Measurements from ENCODE around the gene TENM4.

The TENM4 gene

DNA sequence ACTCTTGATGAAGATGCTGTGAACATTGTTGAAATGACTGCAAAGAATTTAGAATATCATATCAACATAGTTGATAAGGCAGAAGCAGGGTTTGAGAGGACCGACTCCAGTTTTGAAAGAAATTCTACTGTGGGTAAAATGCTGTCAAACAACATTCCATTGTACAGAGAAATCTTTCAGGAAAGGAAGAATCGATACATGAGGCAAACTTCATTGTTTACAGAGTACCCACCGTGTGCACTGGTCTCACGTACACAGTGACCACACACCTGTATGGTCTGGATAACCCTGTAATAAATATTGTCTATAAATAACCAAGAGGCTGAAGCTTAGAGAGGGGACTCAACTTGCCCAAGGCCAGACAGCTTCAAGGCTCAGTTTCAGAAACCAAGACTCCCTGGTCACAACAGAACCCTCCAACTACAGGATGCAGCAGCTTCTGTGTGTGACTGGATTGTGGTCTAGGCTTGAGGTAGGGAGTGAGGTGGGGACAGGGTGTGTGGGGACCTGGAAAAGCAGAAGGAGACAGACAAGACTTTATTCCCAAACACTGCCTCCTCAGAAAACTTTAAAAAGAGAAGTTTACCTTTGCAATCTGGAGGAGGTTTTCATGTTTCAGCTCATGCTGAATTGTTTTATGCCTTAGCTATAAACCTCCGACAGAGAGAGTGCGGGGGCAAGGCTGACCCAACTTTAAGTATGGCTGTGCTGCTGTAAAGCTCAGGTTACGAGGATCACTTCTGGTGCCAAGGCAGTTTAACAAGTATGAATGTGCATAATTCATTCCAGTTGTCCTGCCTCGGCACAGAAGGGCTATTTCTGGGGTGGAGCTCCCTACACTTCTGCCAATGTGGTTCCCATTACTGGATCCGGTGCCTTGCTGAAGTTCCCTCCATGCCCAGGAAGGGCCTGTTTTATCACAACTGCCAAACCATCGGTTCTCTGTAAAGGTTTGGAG, 493.6 kb downstream of the TENM4 start:
- DNase-seq: no peak

DNA sequence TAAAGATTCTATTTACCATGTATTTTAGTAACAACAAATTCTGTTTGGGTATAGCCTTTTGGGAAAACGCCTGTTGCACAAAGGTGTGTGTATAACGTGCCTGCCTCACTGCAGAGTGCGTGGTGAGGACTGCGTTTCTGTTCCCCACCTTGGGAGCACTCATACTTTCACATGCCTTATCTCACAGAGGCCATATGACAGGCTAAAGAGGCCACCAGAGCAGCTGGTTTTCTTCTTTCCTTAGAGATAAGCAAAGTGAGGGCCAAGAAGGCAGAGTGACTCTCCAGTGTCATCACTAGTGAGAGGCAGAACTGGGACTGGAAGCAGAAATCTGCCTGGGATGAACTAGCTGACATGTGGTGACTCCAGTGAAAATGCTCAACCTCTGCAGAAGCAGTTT, 497.0 kb downstream of the TENM4 start:
- DNase-seq: no peak

DNA sequence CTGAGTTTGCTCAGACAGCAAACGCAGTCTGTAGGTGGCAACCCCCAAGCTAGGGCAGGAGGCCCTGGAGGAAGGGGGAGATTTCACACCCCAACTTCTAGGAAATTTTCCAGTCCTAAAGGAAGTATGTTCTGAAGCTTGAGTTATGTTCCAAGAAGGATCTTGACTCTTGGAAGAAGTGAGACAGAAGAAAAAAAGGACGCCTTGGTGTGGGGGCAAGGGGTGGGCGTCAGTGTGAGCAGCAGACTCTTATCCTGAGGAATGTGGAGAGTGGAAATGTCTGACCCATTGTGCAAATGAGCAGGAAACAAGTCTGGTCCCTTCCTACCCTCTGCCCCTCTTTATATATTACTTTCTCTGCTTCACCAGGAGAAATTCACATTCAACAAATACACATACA, 497.7 kb downstream of the TENM4 start:
- no peak for DNase-seq

DNA sequence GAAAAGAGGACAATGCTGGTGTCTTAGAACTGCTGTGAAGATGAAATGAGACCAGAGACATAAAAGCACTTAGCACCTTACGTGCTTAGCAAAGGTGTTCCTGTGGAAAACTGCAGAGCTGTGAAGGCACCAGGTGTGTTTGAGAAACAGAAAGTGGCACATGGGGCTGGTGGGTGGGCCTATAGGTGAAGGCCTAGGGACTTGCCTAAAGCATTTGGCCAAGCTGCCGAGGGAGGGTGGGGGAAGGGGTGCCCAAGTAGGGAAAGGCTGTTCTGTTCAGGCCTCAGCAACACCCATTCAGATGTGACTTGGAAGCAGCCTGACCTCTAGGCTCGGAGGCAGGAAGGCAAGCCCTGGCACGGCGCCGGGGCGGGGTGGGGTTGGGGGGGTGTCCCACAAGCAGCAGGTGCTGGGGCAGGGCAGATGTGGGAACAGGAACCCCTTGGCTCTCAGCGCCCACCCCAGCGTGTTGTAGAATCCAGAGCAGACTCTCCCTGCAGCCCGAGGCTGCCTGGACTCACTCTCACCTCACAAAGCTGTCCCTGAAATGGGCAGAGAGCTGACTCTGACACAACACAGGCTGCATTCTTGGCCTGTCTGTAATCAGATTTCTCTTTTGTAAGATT, 499.5 kb downstream of the TENM4 start:
- no peak for DNase-seq

DNA sequence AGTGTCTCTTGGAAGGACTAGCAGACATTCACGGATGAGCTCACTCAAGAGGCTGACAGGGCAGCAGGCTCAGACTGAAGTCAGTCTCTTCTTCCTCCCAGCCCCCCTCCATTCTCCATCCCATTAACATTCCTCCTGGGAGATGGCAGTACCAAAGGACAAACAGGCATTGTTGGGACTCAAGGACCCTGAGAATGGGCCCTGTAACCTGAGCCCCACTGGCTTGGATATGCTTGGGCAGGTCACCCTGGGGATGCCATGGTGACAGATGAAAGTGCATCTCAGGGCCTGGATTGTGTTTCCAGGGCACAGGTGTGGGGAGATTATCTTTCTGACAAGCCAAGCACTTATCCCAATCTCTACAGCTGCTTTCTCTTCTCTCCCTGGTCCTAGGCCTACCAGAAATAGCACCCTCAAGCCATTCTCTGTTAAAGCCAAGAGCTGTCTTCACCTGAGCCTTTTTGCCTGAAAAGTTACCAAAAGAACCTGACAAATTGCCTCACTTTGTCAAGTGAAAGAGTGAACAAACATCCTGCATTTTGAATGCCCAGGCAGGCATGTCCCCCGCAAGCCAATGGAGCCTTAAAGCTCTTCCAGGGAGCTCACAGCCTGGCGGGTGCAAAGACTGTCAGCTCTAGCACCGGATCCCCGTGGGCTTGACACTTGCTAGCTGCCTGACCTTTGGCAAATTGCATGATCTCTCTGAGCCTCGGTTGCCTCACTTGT, 500.2 kb downstream of the TENM4 start:
- DNase-seq: no peak

DNA sequence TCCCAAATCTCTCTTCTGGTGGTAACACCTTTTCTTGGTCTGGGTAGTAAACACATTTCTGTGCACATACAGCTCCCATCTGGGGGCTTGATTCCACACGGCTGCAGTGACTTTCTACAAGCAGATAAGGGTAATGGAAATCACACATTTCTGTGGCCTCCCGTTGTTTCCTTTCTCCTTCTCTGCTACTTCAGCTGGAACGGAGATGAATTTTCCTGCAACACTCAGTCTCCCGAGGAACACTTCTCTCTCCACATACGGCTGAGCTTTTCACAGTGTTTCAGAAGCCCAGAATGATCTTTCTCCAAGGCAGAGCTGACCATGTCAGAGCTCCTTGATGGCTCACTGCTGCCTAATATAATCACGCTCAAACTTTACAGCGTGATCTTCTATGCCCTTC, 501.9 kb downstream of the TENM4 start:
- no peak for DNase-seq

DNA sequence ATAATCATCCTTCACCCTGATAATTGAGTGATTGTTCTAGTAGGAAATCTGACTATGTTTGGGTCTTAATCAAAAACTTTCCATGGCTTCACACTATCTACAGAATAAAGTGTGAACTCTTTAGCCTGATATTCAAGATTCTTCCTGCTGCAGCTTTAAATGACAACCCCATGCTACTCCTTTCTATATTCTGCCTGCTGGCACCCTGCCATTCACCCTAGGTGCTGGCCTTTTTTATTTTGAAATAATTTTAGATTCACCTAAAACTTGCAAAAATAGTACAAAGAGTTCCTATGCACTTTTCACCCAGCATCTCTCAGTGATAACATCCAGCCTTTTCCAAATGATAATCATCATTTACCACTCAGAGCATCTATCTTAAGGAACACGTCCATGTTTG, 502.8 kb downstream of the TENM4 start:
- no peak for DNase-seq

DNA sequence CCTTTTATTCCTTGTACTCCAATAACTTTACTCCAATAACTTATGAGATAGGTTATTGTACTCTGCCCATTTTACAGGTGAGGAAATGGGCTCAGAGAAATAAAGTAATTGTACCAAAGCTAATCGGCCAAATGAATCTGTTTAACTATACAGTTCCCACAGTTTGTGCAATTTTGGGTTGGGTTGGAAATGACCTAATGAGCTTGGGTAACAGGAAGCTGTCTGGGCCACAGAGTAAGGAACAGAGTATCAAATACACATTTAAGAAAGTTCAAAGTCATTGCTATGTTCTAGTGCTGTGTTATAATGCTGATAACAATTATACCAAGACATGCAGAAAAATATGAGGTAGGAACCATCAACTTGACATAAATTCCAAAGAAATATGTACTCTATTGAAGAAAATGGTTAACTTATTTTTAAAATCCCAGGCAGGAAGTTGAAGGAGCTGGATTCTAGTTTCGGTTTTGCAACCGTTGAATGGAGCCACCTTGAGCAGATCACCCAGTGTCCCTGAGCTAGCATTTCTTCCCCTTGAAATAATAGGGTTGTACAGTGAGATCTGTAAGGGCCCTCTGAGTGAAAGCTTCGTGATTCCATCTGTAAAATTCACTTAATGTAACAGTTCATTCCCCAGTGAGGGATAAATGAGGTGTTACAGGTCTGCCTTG, 505.3 kb downstream of the TENM4 start:
- no peak for DNase-seq

DNA sequence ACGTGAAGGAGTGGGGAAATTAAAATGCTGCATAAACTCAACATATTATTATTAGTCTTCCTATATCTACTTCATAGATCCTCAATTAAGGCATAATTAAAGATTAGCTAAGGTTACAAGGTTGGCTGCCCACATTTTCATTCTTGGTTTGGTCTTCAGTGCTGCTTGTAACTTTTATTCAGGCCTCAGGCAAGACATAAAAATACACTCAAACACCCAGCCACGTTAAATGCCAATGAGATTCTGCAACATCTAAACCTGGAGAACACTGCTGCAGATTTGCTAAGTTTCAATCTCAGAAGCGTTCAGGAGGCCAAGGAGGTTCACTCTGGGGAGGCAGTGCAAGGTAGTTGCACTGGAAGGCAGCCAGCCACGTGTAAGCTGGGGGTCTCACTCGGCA, 507.5 kb downstream of the TENM4 start:
- DNase-seq: no peak

DNA sequence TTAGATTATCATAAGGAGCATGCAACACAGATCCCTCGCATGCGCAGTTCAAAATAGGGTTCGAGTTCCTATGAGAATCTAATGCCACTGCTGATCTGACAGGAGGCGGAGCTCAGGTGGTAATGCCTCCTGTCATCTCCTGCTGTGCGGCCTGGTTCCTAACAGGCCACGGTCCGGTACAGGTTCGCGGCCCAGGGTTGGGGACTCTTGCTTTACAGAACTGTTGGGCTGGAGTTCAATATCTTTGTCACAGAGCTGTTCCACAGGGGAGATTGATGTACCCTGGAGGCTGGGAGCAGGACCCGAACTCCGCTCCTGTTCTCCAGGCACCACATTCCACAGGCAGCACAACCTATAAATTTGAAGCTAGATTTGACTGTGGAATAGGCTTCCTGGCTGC, 508.1 kb downstream of the TENM4 start:
- DNase-seq: no peak

DNA sequence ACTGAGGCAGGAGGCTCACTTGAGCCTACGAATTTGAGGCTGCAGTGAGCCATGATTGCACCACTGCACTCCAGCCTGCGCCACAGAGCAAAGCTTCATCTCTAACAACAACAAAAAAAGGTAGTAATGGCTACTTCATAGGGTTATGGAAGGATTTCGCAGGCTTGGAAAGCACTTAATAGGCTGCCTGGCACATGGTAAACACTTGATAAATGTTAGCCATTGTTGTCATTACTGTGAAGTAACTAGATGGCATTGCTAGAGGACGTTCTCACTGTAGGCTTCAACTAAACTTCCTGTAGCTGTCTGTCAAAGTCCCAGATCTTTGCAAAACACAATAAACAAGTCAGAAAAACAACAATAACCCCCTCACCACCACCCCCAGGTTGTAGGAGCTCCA, 508.9 kb downstream of the TENM4 start:
- DNase-seq: no peak

DNA sequence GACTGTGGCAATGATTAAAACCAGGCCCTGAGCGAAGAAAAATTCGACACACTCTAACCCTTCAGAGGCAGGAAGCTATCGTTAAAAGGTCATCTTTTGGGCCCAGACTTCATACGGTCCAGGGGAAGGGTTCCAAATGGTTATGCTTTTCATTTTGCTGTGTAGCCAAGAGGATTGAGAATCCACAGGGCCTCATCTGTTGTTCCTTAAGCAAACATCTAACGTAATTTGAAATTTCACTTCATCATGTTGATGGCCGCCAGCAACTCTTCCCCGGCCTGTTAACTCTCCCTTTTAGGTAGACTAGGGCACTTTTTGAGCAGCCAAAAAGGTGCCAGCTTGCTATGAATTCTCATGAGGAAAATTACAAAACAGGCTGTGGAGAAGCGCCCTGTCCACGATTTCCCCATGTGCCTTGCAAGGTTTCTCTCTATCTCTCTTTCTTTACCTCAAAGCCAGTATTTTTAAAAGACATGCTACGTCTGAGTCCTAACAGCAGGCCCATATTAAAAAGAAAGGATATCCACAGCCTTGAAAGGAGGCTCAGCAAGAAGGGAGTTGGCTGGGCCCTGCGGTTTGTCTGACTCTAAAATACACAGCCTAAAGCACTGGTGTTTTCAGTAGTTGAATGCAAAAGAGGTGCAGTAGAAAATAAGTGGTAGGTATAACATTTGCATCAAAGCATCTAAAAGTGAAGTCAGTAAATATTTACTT, 509.9 kb downstream of the TENM4 start:
- no peak for DNase-seq

DNA sequence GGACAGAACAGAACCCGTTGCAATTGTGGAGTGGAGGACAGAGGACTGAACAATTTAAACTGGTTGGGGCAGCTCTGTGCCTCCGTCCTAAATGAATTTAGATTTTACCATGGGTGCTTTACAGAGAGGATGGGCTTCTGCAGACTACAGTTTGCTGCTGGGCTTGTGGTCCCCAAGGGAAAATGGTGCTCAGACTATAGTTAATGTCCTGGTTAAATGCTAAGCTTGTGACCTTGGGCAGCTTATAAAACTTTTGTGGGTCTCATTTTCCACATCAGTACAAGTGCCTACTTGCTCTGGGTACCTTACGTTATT, 511.0 kb downstream of the TENM4 start:
- no peak for DNase-seq

DNA sequence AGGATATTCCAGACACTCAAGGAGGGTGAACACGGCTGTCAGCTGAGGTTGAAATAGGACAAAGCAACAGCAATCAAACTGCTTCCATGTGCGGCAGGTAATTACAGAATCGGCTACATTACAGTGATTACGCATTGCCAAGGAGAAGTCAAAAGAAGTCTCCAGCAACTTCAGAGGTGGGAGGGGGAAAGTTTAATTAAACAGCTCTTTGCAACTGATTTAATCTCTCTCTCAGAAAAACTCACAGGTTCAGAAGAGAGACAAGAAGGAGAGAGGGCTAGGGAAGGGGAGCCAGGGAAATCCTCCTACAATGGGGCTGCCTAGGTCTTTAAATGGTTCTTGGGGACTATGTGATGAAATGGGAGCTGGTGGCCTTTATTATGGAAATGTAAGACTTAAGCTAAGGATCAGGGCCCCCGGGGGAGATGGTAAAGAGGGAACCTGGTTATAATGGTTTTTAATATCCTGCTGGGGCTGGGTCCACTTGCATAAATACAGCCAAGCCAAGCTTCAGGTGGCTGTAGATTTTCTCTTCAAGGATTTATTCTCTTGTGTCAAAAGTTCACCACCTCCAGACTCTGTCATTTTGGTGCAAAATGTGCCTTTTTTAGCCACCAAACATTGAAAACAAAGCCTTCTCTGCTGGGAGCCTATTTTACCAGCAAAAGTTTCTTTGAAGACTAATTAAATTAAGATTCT, 511.5 kb downstream of the TENM4 start:
- DNase-seq: no peak

DNA sequence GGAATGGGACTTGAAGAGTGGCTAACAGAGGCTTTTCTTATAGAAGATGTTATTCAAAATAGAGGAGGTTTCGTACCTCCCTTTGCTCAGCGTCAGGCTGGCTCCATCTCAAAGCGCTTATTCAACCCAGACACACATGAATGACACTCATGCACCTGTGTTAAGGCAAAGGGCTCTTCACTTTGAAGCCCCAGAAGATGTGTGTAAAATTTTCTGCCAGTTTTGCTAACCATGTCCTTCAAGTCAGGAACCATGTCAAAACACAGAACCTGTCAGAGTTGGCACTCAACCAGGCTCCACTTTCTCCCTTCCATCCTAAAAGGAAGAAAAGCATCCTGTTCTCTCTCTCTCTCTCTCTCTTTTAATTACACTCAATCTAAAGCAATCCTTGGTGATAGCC, 513.3 kb downstream of the TENM4 start:
- no peak for DNase-seq

DNA sequence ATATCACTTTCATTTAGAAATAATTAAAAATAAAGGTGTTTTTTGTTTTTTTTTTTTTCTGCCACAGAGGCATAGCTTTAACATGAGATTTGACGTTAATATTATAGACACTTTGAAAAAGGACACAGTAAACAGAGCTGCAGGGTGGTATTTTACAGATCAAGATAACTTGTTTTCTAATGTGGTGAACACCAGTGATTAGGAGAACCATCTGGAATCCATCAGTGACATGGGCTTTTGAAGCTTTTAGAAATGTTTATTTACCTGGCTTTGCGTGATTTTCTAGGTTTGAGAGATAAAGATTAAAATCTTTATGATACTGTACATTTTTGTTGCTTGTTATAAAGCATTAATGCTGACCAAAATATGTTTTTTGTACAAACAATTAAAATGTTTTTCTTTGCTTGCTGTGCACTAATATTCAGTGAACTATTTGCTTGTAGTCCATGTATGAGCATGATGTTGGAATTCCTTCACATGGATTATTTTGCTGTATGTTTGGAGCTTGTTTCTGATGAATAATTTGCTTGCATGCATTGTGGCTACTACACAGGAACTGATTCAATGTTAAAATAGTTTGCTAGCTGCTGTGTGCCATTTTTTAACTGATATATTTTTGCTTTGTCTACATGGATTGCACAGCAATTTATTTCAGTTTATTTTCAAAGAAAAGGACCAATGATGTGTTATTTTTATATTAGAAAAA, 514.0 kb downstream of the TENM4 start:
- no peak for DNase-seq

DNA sequence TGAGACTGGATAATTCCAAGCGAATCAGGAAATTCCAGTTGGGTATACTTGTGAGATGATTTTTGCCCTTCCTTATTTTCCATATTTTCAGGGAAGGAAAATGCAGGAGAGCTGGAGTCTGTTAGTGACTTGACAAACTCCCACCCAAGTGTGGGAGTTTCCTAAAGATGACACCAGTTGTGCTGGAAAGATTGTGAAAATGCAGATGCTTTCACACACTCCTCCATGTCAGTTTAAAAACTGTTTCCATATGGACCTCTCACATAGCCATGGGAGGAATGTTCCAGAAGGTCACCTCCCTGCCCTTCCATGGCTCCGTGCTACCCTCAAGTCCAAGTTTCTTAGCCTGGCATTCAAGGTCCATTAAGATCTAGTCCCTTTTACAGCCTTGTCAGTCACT, 515.4 kb downstream of the TENM4 start:
- DNase-seq: no peak

DNA sequence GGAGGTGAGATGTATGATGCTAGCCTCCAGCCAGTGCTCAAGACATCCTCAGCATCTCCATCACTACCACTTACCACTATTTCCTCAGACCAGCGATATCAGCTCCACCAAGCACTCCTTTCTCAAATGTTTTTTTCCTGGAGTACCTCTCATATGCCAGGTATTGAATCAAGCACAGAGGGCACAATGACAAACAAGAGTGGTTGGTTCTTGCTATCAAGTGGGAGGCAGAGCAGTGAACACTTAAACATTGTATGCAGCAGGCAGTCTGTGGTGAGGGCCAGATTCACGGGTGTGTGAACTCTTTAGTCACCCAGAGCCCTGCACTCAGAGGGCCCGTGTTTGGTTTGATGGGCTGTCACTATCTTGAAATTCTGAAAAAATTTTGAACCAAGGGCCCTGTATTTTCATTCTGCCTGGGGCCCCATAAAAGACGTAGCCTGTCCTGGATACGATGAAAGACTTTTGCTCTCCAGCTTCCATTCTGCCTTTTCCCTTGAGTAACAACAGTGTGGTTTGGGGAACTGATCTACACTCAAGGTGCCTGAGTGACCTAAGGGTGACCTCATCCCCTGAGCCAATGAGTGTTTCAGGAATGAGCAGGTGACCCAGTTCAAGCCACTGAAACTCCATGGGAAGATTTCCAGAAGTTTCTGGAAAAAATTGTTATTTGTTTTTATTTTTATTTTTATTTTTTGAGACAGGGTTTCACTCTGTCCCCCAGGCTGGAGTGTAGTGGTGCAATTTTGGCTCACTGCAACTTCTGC, 517.8 kb downstream of the TENM4 start:
- DNase-seq: no peak

DNA sequence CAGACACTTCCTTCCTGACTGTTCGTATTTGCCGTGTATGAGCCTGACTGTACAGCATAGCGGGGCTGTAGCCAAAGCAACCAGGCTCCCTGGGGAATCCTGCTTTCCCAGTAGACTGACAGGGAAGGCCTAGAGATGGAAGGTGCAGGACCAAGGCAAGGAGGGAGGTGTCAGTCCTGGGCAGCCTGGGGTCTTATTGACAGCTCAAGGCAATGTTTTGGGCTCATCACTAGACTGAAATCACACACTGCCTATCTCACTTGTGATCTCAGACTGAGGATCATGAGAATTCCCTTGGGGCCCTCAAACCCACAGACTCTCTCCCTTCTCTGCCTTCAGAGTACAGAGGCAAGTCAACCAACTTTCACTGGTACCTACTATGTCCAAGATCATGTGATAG, 519.3 kb downstream of the TENM4 start:
- DNase-seq: no peak

DNA sequence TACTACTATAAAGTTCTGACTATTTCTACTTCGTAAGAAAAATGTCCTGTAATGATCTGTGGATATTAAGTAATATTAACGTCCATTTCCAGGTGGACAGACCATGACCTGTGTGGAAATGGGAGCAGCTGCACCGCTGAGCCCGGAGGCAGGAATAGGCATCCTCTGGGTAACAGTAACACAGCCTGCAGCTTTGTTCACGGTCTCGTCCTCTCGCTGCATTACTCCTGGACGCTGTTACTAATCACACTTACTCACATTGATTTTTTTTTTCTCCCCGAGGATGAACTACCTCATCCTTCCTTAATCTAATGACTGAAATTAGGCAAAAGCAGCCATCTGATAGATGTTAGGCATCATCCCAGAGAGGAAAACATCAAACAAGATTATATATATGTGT, 520.5 kb downstream of the TENM4 start:
- no peak for DNase-seq

DNA sequence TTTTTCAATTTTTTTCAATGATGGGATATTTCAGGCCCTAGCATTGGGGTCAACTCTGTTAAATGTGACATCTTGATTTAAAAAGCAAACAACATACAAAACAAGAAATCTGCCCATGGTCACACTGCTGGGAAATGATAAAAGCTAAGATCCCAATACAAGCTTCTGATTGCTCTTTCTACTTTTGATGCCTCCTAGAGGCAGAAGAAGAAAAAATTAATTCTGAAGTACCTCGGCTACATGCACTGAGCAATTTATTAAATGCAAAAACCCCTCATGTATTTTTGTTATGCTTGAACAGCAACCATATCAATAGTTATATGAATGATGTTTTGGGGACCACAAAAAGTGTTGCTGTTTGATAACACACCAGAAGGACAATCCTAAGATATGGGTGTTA, 524.1 kb downstream of the TENM4 start:
- DNase-seq: no peak
